K562 treated with DMSO at 1 percent for 48 hours (cell line): Measurements from ENCODE around the gene HNF1B. TPM values are rescaled to one million over a fixed set of nuclear protein-coding genes. Genes with fewer than 3 reads are reported as not detected.

ENCODE experiments used
- total RNA-seq: library from RNA; unstranded; fragments of 300-600 nt; gene quantifications from 2 replicates; pipeline ENCODE4 v1.2.3, GENCODE V29; 2022; ENCODE audit warnings: low replicate concordance; ENCODE audit errors: extremely low read depth

Gene HNF1B
- total RNA-seq = not detected in 2 replicates

DNA sequence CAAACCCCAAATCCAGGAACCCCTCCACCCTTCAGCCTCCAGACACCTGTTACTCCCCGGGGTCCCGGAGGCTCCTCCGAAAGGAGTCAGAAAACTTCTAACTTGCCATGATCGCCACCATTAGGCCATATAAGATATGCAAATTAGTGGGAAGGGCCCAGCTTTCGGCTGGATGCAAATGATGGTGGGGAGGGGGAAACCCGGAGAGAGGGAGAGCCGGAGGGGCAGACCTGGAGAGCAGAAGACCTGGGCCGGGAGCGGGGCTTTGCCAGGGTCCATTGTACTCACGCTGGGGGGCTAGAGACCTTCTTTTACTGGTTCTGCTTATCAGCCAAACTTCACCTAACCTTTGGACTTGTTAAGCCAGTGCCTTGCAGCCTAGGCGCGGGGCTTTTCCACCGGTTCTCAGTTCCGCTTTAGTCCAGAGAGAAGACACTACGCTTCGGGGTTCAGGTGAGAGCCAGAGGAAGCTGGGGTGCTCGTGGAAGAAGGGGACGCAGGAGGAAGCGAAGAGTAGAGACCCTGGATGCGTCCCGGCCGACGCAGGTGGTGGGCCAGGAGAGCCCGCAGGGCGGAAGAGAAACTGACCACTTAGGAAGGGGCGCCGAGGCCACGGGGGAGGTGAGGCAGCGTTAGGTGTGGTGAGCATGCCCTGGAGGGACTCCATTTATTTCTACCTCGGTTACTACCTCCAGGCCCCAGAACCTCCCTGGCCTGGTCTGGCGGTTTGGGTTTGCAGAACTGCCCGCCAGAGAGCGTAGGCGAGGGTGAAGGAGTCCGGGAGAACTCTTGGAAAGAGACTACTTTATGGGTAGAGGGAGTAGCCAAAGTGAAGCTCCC is at the start of gene HNF1B:
Gene HNF1B (minus strand): TSS at position 99 of the 840 bp plus-strand sequence. CDS start 175 bp downstream, outside the sequence.

GRCh38 chr17:37643118-37643766 is 101.6 kb downstream of the HNF1B start, which contains the start of gene DDX52:
Gene DDX52 (minus strand): TSS chr17:37643446. CDS start chr17:37643420, 26 bp downstream.

Other genes starting within 250 kb of the HNF1B start
- gene SYNRG, start 135.6 kb downstream of the HNF1B start, total RNA-seq = not detected in 2 replicates
- gene DDX52, start 101.6 kb downstream of the HNF1B start, total RNA-seq = not detected in 2 replicates
- gene TBC1D3K, start 179.4 kb upstream of the HNF1B start, total RNA-seq = not detected in 2 replicates
- not detected in 2 replicates for gene TBC1D3L, start 244.0 kb upstream of the HNF1B start, total RNA-seq